Chondrocyte (in vitro differentiated cells): ENCODE measurements around the gene KIRREL3. TPM values are rescaled to one million over a fixed set of nuclear protein-coding genes. Genes with fewer than 3 reads are reported as not detected.

ENCODE experiments used
- DNase-seq: peaks from one replicate; pipeline ENCODE4 v3.0.0; 2021; ENCODE audit warnings: mixed read lengths, low spot score
- H3K27ac Mint-ChIP-seq: one replicate; pipeline ENCODE4 v1.8.0; 2021; ENCODE audit warnings: mild to moderate bottlenecking, moderate library complexity, mixed read lengths; ENCODE audit not compliant: unreplicated experiment
- H3K27me3 Mint-ChIP-seq: 2 replicates; pipeline ENCODE4 v1.8.0; 2021; ENCODE audit warnings: low read depth, mixed read lengths
- H3K36me3 Mint-ChIP-seq: 2 replicates; pipeline ENCODE4 v1.8.0; 2021; ENCODE audit warnings: low read depth, mixed read lengths
- H3K4me1 Mint-ChIP-seq: 2 replicates; pipeline ENCODE4 v1.8.0; 2021; ENCODE audit warnings: low read depth, mild to moderate bottlenecking, mixed read lengths
- H3K4me3 Mint-ChIP-seq: one replicate; pipeline ENCODE4 v1.8.0; 2021; ENCODE audit warnings: mild to moderate bottlenecking, moderate library complexity, mixed read lengths; ENCODE audit not compliant: unreplicated experiment
- H3K9me3 Mint-ChIP-seq: 2 replicates; pipeline ENCODE4 v1.8.0; 2021; ENCODE audit warnings: low read depth, mixed read lengths
- total RNA-seq: library from RNA; stranded (reverse); gene quantifications from 3 replicates; pipeline ENCODE4 v1.2.1, GENCODE V29; 2021
- TF ChIP-seq, protein P1 (sequence below): fragments of 200-600 bp; sonication (generic); IDR thresholded peaks from 2 replicates; pipeline ENCODE4 v1.5.0; 2021; ENCODE audit warnings: antibody characterized with exemption, mild to moderate bottlenecking, moderate library complexity

KIRREL3 gene
- total RNA-seq, 1 donor from 2014 or later, result 1.2 TPM

DNA sequence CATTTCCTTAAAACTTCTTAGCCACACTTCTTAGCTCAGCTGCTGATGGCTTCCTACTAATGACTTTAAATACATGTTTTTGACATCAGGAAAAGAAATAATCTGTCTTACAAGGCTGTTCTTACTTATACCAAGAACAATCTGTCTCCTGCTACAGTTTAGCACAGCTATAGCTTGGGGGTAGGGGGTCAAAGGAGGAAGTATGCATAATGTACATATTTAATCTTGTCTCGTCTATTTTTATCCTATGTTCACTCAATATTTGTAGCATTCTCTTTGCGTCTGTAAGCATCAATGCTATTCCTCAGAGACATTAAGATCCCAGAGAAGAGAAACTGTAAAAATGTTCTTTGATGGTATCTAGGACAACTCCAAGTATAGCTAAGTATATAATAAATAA, 96.0 kb downstream of the KIRREL3 start:
- DNase-seq, result no peak
- no peaks in the 10 kb centered on the region for H3K4me1 Mint-ChIP-seq
- H3K27me3 Mint-ChIP-seq, result no peaks in the 10 kb centered on the region
- TF ChIP-seq, protein P1, sequence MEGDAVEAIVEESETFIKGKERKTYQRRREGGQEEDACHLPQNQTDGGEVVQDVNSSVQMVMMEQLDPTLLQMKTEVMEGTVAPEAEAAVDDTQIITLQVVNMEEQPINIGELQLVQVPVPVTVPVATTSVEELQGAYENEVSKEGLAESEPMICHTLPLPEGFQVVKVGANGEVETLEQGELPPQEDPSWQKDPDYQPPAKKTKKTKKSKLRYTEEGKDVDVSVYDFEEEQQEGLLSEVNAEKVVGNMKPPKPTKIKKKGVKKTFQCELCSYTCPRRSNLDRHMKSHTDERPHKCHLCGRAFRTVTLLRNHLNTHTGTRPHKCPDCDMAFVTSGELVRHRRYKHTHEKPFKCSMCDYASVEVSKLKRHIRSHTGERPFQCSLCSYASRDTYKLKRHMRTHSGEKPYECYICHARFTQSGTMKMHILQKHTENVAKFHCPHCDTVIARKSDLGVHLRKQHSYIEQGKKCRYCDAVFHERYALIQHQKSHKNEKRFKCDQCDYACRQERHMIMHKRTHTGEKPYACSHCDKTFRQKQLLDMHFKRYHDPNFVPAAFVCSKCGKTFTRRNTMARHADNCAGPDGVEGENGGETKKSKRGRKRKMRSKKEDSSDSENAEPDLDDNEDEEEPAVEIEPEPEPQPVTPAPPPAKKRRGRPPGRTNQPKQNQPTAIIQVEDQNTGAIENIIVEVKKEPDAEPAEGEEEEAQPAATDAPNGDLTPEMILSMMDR, result no peak
- no peaks in the 10 kb centered on the region for H3K9me3 Mint-ChIP-seq
- no peak overlapping the region for H3K27ac Mint-ChIP-seq
- no peak overlapping the region for H3K4me3 Mint-ChIP-seq
- H3K36me3 Mint-ChIP-seq, result no peaks in the 10 kb centered on the region

DNA sequence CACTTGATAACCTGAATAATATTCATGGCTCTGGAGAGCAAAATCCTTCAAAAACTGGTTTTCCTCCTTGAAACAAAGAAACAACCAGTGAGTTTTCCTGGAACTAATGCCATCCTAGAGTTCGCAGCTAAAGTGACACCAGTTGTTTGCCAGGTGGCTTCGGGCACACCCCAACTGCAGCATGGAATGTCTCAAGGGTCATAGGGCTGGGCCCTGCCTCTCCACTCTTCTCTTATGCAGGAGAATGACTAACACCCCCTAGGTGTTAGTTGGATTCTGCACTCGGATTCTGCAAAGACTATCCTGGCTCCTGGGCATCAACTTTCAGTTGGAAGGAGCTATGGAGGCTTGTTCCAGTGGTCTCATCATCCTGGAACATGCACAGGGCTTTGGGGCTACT, 98.8 kb downstream of the KIRREL3 start:
- no peaks in the 10 kb centered on the region for H3K36me3 Mint-ChIP-seq
- no peak overlapping the region for H3K4me3 Mint-ChIP-seq
- no peaks in the 10 kb centered on the region for H3K27me3 Mint-ChIP-seq
- peaks cover 3% of the 10 kb centered on the region for H3K9me3 Mint-ChIP-seq
- no peak overlapping the region for H3K27ac Mint-ChIP-seq
- no peaks in the 10 kb centered on the region for H3K4me1 Mint-ChIP-seq
- TF ChIP-seq, protein P1, result no peak
- no peak for DNase-seq

DNA sequence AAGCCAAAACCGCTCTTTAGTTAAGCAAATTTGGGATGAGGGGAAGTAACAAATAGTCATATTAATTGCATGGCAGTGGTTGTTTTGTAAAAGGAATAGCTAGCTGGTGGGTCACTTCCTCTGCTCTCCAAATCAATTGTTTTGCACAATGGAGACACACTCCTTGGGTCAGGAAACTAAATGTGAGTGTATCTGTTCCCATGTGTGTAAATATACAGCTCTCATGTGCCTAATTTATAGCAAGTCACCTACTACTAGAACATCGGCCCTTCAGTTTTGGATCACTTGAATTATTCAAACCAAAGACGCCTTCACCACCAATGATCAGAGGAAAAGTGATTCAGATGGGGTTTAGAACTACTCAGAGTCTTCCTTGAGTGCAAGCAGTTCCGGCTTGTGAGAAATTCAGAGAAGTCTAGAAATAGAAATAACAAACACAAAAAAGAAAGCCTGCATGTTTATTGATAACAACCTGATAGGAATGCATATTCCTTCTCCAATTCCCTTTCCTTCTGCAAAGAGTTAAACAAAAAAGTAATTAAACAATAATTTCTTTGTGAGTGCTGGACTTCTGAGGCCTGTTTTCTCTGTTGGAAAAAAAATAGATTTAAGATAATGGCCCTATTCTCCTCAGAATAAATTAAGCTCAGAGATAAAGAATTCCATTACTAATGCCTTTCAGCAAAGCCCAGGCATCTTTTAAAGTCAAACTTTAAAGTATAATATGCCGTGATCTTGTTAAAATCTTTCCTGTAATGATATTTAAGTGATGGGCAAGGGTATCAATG, 100.4 kb downstream of the KIRREL3 start:
- Mint-ChIP-seq H3K27me3 (no peaks in the 10 kb centered on the region), H3K27ac (no peak overlapping the region), H3K9me3 (peaks cover 13% of the 10 kb centered on the region), H3K36me3 (no peaks in the 10 kb centered on the region), H3K4me1 (no peaks in the 10 kb centered on the region), H3K4me3 (no peak overlapping the region)
- DNase-seq, result no peak
- TF ChIP-seq, protein P1, result no peak

DNA sequence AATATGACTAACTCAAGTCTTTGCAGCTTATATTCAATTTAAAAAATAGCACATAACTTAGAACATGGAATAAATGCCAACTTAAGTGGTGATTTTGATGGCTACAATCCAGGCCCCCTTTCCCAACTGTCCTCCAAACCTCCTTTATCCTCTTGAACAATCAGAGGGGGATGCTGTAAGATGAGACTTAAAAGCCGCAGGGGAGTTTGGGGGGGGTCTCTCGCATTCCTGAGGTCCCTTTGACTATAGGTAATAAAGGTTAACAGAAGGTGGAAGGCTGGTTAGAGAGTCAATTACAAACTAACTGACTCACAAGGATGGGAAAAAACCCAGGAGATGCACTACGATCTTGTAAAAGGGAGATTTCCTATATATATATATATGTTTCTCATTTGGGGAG, 101.8 kb downstream of the KIRREL3 start:
- no peak overlapping the region for H3K27ac Mint-ChIP-seq
- H3K36me3 Mint-ChIP-seq, result no peaks in the 10 kb centered on the region
- TF ChIP-seq, protein P1, result no peak
- no peak overlapping the region for H3K4me3 Mint-ChIP-seq
- H3K4me1 Mint-ChIP-seq, result no peaks in the 10 kb centered on the region
- no peak for DNase-seq
- peaks cover 13% of the 10 kb centered on the region for H3K9me3 Mint-ChIP-seq
- H3K27me3 Mint-ChIP-seq, result no peaks in the 10 kb centered on the region

DNA sequence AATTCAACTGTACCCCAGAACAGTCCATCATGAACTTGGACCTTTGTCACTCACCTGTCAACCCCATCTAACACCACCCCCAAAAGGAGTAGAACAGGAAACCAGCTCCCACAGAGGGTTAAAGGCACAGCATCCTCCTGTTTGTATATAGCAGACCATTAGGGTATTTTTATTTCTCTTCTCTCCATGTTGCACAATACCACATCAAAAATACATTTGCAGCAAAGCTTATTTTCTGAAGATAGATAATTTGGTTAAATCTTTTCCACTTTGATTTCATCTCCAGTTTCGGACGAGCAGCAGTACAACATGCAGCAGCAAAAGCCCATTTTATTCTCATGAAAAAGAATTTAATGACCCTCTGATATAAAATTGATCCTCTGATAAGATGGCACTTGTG, 103.1 kb downstream of the KIRREL3 start:
- Mint-ChIP-seq H3K27ac (no peak overlapping the region), H3K36me3 (no peaks in the 10 kb centered on the region), H3K9me3 (peaks cover 13% of the 10 kb centered on the region), H3K4me3 (no peak overlapping the region), H3K27me3 (no peaks in the 10 kb centered on the region), H3K4me1 (no peaks in the 10 kb centered on the region)
- no peak for DNase-seq
- TF ChIP-seq, protein P1, result no peak
